ENCODE results near the gene GRIPAP1.

Gene GRIPAP1

GRCh38 chrX:48934581-48935300, 67.3 kb downstream of the GRIPAP1 start:
- Histone ChIP-seq H3K27me3 (peaks cover 31% of the 10 kb centered on the region), H4K20me1 (peaks cover 38% of the 10 kb centered on the region), H3K36me3 (peaks cover 49% of the 10 kb centered on the region), H3K9me3 (peaks cover 7% of the 10 kb centered on the region; the same call in 1 of the 2 replicates), H3K9ac (no peak overlapping the region), H3K27ac (no peak overlapping the region), H3K4me1 (peaks cover 38% of the 10 kb centered on the region), H3K4me2 (no peak overlapping the region), H3K4me3 (no peak overlapping the region)
- TF ChIP-seq Cebpa-rat (IDR thresholded peaks at IDR 0.05): no peak

GRCh38 chrX:48933757-48934156, 68.3 kb downstream of the GRIPAP1 start:
- Histone ChIP-seq H3K27ac (no peak overlapping the region), H3K4me3 (no peak overlapping the region), H3K4me2 (no peak overlapping the region), H3K27me3 (peaks cover 23% of the 10 kb centered on the region), H4K20me1 (peaks cover 28% of the 10 kb centered on the region), H3K9ac (no peak overlapping the region), H3K36me3 (peaks cover 50% of the 10 kb centered on the region), H3K4me1 (peaks cover 28% of the 10 kb centered on the region), H3K9me3 (peaks cover 7% of the 10 kb centered on the region; the same call in 1 of the 2 replicates)
- TF ChIP-seq Cebpa-rat (IDR thresholded peaks at IDR 0.05): no peak

- Histone ChIP-seq H3K4me1 (peaks cover 5% of the 10 kb centered on the region; the same call in 1 of the 2 replicates), H3K4me2 (no peak overlapping the region; the same call in 1 of the 2 replicates), H3K9ac (no peak overlapping the region), H3K36me3 (peaks cover 64% of the 10 kb centered on the region), H3K4me3 (no peak overlapping the region), H3K27ac (no peak overlapping the region), H4K20me1 (no peaks in the 10 kb centered on the region; the same call in 1 of the 2 replicates), H3K9me3 (peaks cover 5% of the 10 kb centered on the region; the same call in 1 of the 2 replicates), H3K27me3 (peaks cover 29% of the 10 kb centered on the region)
- TF ChIP-seq Cebpa-rat (IDR thresholded peaks at IDR 0.05): no peak
Measured at GRCh38 chrX:48927736-48928382, 74.2 kb downstream of the GRIPAP1 start.

GRCh38 chrX:48927123-48927522, 74.9 kb downstream of the GRIPAP1 start:
- H3K36me3 ChIP-seq: peaks cover 64% of the 10 kb centered on the region
- peaks cover 5% of the 10 kb centered on the region; the same call in 1 of the 2 replicates for H3K4me1 ChIP-seq
- peaks cover 36% of the 10 kb centered on the region for H3K27me3 ChIP-seq
- no peak overlapping the region for H3K27ac ChIP-seq
- H3K9me3 ChIP-seq: no peaks in the 10 kb centered on the region
- H3K4me2 ChIP-seq: no peak overlapping the region
- TF ChIP-seq Cebpa-rat (IDR thresholded peaks at IDR 0.05): no peak
- no peak overlapping the region for H3K4me3 ChIP-seq
- peaks cover 7% of the 10 kb centered on the region for H4K20me1 ChIP-seq
- H3K9ac ChIP-seq: no peak overlapping the region

GRCh38 chrX:48924270-48924669, 77.8 kb downstream of the GRIPAP1 start:
- Histone ChIP-seq H3K4me2 (no peak overlapping the region), H3K27ac (no peak overlapping the region), H4K20me1 (peaks cover 21% of the 10 kb centered on the region), H3K36me3 (peaks cover 46% of the 10 kb centered on the region), H3K27me3 (peaks cover 48% of the 10 kb centered on the region), H3K4me3 (no peak overlapping the region), H3K9me3 (no peaks in the 10 kb centered on the region), H3K9ac (no peak overlapping the region), H3K4me1 (peaks cover 24% of the 10 kb centered on the region)
- no peak for TF ChIP-seq Cebpa-rat (IDR thresholded peaks at IDR 0.05)

- no peak for TF ChIP-seq Cebpa-rat (IDR thresholded peaks at IDR 0.05)
Measured at GRCh38 chrX:48923771-48924170, 78.3 kb downstream of the GRIPAP1 start.

More at GRCh38 chrX:48923771-48924170, 78.3 kb downstream of the GRIPAP1 start:
- Histone ChIP-seq H3K4me1 (peaks cover 25% of the 10 kb centered on the region), H3K9me3 (no peaks in the 10 kb centered on the region; the same call in 1 of the 2 replicates), H3K36me3 (peaks cover 46% of the 10 kb centered on the region), H3K4me3 (no peak overlapping the region), H3K4me2 (no peak overlapping the region), H3K27ac (no peak overlapping the region), H3K27me3 (peaks cover 48% of the 10 kb centered on the region), H3K9ac (no peak overlapping the region), H4K20me1 (peaks cover 21% of the 10 kb centered on the region)

All from BLaER1 (cell line).